Lung (tissue), 12 donors: Measurements from ENCODE around the gene MYO5A. TPM values are rescaled to one million over a fixed set of nuclear protein-coding genes. Genes with fewer than 3 reads are reported as not detected.

Experiments
- ATAC-seq: fragments of 200-7000 bp; cut with Tn5 transposase; one replicate; pipeline ENCODE4 v1.9.1; 2020; ENCODE audit warnings: moderate number of reproducible peaks; ENCODE audit not compliant: insufficient read depth, low FRiP score
- DNase-seq, 3 donors: peaks; one replicate each; pipeline ENCODE4 v3.0.0-alpha.2; 2013 to 2017
- H3K27ac ChIP-seq, 2 donors: one replicate each; pipeline ENCODE4 v1.5.1; 2013; ENCODE audit warnings: mild to moderate bottlenecking in 2 of 2, moderate library complexity in 2 of 2, control low read depth in 1 of 2, inconsistent platforms in 1 of 2, low read depth in 1 of 2, low read length in 1 of 2
- H3K27me3 ChIP-seq, 3 donors: one replicate each; pipeline ENCODE4 v1.5.1; 2013; ENCODE audit warnings: low read length in 2 of 3; ENCODE audit not compliant: control insufficient read depth in 3 of 3, insufficient read depth in 3 of 3
- H3K36me3 ChIP-seq, 4 donors: one replicate each; pipeline ENCODE4 v1.5.1; 2013; ENCODE audit warnings: low read length in 4 of 4, mild to moderate bottlenecking in 1 of 4, moderate library complexity in 1 of 4; ENCODE audit not compliant: control insufficient read depth in 4 of 4, insufficient read depth in 4 of 4
- H3K4me1 ChIP-seq, 5 donors: one replicate each; pipeline ENCODE4 v1.5.1; 2013; ENCODE audit warnings: low read length in 5 of 5, mild to moderate bottlenecking in 2 of 5, moderate library complexity in 1 of 5; ENCODE audit not compliant: control insufficient read depth in 5 of 5, insufficient read depth in 5 of 5
- H3K4me3 ChIP-seq: one replicate; pipeline ENCODE4 v1.5.1; 2013; ENCODE audit warnings: mild to moderate bottlenecking, control low read depth, moderate library complexity
- H3K9ac ChIP-seq, 2 donors: one replicate each; pipeline ENCODE4 v1.5.1; 2013; ENCODE audit warnings: low read length in 2 of 2, control low read depth in 1 of 2; ENCODE audit not compliant: insufficient read depth in 1 of 2
- H3K9me3 ChIP-seq, 4 donors: one replicate each; pipeline ENCODE4 v1.5.1; 2013; ENCODE audit warnings: low read length in 3 of 4, mild to moderate bottlenecking in 1 of 4, moderate library complexity in 1 of 4; ENCODE audit not compliant: control insufficient read depth in 4 of 4, insufficient read depth in 3 of 4
- WGBS, 2 donors: extraction: QIAGEN DNeasy Blood & Tissue Kit; methylation state at CpG; one replicate each; pipeline ENCODE4 v1.1.7; 2013; 5-methylcytosine and 5-hydroxymethylcytosine counted together
- polyA plus RNA-seq, 2 donors: library from polyadenylated mRNA; stranded (reverse); fragments of 200-250 nt; gene quantifications; one replicate each; pipeline ENCODE4 v1.2.1, GENCODE V29; 2013
- total RNA-seq, 2 donors: library from RNA; depleted of rRNA in 1 of 2; stranded (reverse); fragments of >200 nt in 1 of 2; gene quantifications; one replicate each; pipeline ENCODE4 v1.2.1, GENCODE V29; 2014 to 2021
- TF ChIP-seq, protein P1 (sequence below): IDR thresholded peaks from 2 replicates; pipeline ENCODE4 v1.5.1; 2012; ENCODE audit warnings: mild to moderate bottlenecking; ENCODE audit errors: control extremely low read depth, extremely low read depth
- donor health status: control.
- donor health status: control.
- donor health status: Bipolar disorder and iron deficiency.
- donor health status: healthy.
- donor health status: DM: yes; HTN: yes; CAD: no.

MYO5A gene
- total and polyA plus RNA-seq, 4 donors: 4.5 to 30.5 (median 13.3) TPM

DNA sequence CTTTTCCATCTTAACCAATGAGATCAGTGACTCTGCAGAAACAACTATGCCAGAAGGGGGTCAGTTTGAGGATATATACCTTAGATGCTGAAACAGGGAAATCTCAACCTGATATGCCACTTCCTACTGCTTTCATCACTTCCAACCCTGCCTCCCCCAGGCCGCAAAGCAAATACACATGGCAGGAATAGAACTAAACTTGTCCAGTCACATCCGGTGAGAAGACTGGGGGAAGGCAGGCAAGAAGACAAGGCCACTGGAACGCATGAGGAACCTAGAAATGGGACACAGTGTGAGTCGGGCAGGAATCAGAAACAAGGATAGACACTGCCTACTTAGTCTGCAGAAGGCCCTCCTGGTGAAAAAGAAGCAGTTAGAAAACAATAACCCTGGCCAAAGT, 90.6 kb downstream of the MYO5A start:
- Histone ChIP-seq H3K27me3 (no peaks in the 10 kb centered on the region), H3K4me1 (peaks cover 0 to 4% (median 0%) of the 10 kb centered on the region in 5 donors), H3K27ac (no peak overlapping the region), H3K36me3 (no peaks in the 10 kb centered on the region), H3K4me3 (no peak overlapping the region), H3K9me3 (no peaks in the 10 kb centered on the region), H3K9ac (no peak overlapping the region)
- TF ChIP-seq, protein P1, sequence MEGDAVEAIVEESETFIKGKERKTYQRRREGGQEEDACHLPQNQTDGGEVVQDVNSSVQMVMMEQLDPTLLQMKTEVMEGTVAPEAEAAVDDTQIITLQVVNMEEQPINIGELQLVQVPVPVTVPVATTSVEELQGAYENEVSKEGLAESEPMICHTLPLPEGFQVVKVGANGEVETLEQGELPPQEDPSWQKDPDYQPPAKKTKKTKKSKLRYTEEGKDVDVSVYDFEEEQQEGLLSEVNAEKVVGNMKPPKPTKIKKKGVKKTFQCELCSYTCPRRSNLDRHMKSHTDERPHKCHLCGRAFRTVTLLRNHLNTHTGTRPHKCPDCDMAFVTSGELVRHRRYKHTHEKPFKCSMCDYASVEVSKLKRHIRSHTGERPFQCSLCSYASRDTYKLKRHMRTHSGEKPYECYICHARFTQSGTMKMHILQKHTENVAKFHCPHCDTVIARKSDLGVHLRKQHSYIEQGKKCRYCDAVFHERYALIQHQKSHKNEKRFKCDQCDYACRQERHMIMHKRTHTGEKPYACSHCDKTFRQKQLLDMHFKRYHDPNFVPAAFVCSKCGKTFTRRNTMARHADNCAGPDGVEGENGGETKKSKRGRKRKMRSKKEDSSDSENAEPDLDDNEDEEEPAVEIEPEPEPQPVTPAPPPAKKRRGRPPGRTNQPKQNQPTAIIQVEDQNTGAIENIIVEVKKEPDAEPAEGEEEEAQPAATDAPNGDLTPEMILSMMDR: no peak
- ATAC-seq: no peak
- whole genome bisulfite sequencing, 2 donors: 30 to 64% methylated on average over 4 of the region's 4 CpGs
- peak in 1 of 3 donors; percentile 6 for DNase-seq

DNA sequence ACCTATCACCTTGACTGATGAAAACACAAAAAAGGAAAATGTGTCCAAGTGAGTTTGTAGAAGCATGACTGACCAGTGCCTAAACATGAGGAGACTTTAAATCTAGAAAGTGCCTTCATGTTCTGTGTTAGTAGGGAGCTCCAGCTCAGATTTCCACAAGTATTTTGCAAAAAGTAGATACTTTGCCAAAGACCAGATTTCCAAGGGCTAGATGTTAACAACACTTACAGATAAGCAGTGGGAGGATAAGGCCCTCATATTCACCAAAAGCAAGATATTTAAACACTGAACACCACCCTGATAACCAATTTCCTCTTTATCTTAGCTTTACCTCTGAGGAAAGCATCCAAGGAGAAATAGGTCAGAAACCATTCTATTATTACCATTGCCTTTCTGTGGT, 91.0 kb downstream of the MYO5A start:
- Histone ChIP-seq H3K27me3 (no peaks in the 10 kb centered on the region), H3K36me3 (no peaks in the 10 kb centered on the region), H3K4me1 (peaks cover 0 to 4% (median 0%) of the 10 kb centered on the region in 5 donors), H3K9ac (no peak overlapping the region), H3K9me3 (no peaks in the 10 kb centered on the region), H3K27ac (no peak overlapping the region), H3K4me3 (no peak overlapping the region)
- TF ChIP-seq, protein P1: no peak
- DNase-seq (no peak), ATAC-seq (no peak)

DNA sequence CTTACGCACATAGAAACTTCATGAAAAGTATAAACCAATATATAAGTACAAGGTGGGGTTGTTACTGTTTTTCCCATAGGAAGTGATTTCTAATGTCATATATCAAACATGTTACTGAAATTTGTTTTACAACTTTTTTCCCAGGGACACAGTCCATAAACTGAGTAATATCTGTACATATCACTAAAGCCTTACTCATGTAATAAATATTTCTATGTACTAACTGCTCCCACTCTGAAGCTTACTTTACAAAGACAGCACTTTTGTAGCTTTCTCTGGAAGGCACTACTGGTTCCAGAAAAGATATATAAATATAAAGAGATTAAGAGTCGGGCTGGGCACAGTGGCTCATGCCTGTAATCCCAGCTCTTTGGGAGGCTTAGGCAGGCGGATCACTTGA, 91.7 kb downstream of the MYO5A start:
- no peak overlapping the region for H3K4me3 ChIP-seq
- no peaks in the 10 kb centered on the region for H3K27me3 ChIP-seq
- no peak for ATAC-seq
- no peak overlapping the region for H3K27ac ChIP-seq
- TF ChIP-seq, protein P1: no peak
- no peak for DNase-seq
- no peaks in the 10 kb centered on the region for H3K36me3 ChIP-seq
- H3K9me3 ChIP-seq: no peaks in the 10 kb centered on the region
- no peak overlapping the region for H3K9ac ChIP-seq
- WGBS, 2 donors: 94 to 98% methylated on average over 3 of the region's 3 CpGs
- H3K4me1 ChIP-seq: peaks cover 0 to 4% (median 0%) of the 10 kb centered on the region in 5 donors

DNA sequence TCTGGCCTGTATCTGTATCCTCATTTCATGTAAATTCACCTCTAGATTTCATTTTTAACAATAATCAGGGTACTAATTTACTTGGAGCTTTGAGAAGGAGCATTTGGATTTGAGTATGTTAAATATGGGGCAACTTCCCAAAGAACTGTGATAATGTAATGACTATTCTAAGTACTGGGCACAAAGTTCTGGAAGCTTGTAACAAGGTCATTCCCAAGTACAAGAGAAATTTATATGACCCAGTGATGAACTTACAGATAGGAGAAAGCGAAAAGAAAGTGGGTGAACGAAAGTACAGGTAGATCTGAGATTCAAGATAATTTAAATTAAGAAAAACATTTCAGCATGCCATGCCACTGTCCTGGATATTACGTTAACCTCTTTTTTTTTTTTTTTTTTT, 93.8 kb downstream of the MYO5A start:
- ATAC-seq (no peak), DNase-seq (no peak)
- Histone ChIP-seq H3K9me3 (no peaks in the 10 kb centered on the region), H3K4me1 (peaks cover 0 to 4% (median 0%) of the 10 kb centered on the region in 5 donors), H3K27me3 (no peaks in the 10 kb centered on the region), H3K4me3 (no peak overlapping the region), H3K9ac (no peak overlapping the region), H3K36me3 (no peaks in the 10 kb centered on the region), H3K27ac (peak overlapping the region in 1 of 2 donors; percentile 17)
- TF ChIP-seq, protein P1: no peak
- 93 to 96% methylated on average over 3 of the region's 3 CpGs for WGBS, 2 donors
